ENCODE data around the gene TEX9. TPM values are rescaled to one million over a fixed set of nuclear protein-coding genes. Genes with fewer than 3 reads are reported as not detected.
"Not testable (repeated sequence)": the region's sequence is repeated elsewhere in the genome, so short reads cannot be mapped to it uniquely, and the experiment has no call there.

TEX9 gene
- total RNA-seq, 1 donor from 2014 or later: 12.2 TPM

DNA sequence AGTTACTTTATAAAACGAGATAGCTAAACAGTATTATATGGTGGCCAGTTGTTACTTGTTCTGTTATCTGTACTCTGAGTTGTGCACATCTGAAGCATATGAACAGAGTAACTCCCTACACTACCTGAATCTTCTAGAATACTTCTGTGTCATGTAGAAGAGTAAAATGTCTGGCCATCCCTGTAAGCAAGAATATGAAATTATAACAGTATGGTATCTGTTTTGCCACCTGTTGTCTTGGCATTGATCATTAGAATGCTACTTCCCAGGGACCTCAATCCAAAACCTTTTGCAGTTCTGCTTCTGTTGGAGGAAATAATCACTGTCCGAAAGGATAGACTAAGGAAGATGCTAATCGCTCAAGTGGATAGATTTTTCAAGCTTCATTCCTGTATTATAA is 1.9 kb downstream of the TEX9 start:
- DNase-seq: no peak

DNA sequence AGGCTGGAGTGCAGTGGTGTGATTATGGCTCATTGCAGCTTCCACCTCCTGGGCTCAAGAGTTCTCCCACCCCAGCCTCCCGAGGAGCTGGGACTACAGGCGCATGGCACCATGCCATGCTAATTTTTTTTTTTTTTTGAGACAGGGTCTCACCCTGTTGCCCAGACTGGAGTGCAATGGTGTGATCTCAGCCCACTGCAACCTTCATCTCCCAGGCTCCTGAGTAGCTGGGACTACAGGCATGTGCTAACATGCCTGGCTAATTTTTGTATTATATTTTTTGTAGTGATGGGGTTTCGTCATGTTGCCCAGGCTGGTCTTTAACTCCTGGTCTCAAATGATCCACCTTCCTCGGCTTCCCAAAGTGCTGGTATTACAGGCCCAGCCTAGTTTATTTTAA is 4.0 kb downstream of the TEX9 start:
- no peak for DNase-seq

DNA sequence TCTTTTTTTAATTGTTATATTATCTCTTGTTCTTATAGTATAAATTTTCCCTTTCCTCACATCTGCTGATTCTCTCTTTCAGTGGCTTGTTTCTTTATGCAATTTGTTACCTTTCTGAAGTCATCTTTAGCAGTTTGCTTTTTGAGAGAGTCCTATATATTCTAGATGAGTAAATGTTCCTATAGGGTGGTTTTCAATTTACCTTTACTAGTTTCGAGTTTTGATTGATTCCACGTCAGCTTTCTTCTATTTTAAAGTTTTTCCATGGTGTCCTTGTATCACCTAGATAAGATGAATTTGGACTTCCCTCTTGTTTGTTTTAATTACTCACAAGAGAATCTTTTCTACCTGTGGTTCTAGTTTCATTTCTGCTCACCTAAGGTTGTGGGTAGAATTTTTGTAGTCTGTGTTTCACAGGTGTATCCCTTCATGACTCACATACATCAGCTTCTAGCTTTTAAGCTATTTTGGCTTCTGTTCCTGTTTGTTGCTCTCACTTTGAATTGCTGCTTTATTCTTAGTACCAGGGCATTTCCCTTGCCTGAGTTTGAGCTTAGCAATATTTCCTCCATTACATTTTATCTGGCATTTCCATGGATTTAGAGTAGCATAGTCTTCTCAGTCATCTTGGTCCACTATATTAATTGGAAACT is 6.4 kb downstream of the TEX9 start:
- DNase-seq: no peak

DNA sequence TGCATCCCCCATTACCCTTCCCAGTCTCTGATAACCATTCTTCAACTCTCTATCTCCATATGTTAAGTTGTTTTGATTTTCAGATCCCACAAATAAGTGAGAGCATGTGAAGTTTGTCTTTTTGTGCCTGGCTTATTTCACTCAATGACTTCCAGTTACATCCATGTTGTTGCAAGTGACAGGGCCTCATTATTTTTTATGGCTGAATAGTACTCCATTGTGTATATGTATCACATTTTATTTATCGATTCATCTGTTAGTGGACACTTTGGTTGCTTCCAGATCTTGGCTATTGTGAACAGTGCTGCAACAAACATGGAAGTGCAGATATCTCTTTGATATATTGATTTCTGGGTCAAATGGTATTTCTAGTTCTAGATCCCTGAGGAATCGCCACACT is 9.5 kb downstream of the TEX9 start:
- DNase-seq: not testable (repeated sequence)

DNA sequence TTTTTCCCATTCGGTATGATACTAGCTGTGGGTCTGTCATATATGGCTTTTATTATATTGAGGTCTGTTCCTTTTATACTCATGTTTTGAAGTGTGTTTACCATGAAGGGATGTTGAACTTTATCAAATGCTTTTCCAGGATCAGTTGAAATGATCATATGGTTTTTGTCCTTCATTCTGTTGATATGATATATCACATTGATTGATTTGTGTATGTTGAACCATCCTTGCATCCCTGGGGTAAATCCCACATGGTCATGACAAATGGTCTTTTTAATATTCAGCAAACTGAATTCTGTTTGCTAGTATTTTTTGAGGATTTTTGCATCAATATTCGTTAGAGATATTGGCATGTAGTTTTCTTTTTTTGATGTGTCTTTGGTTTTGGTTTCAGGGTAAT is 12.6 kb downstream of the TEX9 start:
- not testable (repeated sequence) for DNase-seq

DNA sequence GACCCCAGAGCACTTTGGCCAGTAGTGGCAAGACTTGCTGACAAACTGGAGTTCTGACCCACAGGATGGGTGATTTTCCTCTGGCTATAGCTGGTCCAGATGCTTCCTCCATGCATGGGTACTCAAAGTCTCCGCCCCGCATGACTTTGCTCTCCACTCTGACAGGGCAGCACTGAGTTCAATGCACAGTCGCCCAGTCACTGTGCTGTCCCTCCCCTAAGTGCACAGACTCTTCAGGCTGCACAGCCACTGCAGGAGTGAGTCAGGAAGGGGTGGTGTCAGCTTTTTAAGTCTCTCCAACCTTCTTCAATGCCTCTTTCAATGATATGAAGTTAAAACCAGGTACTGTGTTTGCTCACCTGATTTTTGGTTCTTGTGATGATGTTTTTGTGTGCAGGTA is 17.8 kb downstream of the TEX9 start:
- no peak for DNase-seq

DNA sequence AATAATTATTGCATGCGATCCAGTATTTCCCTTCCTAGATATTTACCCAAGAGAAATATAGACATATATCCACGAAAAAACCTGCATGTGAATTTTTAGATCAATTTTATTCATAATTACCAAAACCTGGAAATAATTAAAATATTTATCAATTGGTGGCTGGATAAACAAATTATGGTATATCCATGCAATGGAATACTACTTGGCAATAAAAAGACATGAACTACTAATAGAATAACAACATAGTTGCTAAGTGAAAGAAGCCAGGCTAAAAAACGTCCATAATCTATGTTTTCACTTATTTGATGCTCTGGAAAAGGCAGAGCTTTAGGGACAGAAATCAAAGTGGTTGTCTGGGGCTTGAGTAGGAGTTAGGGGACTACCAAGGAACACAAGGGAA is 20.7 kb downstream of the TEX9 start:
- DNase-seq: no peak

DNA sequence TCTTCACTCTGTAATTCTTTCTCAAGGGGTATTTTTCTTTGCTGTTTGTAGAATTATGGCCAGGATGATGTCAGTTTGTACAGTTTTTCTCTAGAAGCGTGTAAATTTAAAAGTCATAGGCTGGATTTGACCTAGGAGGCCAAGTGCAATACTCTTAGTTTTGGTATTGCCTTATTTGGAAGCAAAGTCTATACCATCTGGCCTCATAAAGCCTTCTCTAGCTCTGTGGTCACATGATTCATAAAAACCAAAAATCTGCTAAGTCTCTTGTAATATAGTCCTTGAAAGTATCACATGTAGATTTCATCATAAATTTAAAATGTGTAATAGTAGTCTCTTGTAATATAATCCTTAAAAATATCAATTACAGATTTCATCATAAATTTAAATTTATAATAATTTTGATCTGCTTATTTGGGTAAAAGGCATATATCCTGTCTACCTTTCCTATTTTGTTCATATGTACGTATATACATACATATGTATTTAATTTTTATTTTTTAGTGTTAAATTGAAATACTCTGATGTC is 25.6 kb downstream of the TEX9 start:
- no peak for DNase-seq

DNA sequence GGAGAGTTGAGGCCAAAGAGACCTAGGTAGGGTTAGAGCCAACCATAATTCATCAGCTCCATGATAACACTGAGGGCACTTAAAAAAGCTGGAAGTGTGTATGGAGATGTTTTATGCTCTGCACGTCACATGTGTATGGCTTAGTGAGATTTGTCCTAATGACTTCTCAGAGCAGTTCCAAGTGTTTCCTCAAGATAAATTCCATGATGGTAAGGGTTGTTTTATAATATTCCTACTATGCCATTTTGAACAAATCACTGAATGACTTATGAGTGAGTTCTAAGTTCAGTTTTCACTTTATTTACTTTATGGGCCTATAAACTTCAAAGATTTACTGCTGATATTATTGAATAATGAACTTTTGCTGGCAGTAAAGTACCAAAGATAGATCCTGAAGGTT is 28.1 kb downstream of the TEX9 start:
- DNase-seq: no peak

DNA sequence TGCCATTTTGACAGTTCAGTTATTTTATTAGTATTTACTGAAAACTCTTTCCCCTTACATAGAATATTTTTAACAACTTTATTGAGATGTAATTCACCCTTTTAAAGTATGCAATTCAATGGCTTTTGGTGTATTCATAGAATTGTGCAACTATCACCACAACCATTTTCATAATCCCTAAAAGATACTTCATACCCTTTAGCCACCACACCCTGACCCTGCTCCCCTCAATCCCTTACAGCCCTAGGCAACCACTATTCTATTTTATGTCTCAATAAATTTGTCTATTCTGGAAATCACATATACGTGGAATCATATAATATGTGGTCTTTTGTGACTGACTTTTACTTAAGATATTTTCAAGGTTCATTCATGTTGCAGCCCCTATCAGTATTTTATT is 29.7 kb downstream of the TEX9 start:
- no peak for DNase-seq

DNA sequence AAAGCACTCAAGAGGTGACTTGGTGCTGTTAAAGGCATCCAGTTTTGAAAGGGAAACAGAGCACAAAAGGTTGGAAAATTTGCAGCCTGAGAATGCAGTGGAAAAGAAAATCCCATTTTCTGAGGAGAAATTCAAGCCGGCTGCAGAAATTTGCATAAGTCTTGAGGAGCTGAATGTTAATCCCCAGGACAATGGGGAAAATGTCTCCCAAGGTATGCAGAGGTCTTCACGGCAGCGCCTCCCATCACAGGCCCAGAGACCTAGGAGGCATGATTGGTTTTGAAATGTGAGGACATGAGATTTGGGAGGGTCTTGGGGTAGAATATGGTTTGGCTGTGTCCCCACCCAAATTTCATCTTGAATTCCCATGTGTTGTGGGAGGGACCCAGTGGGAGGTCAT is 32.1 kb downstream of the TEX9 start:
- not testable (repeated sequence) for DNase-seq

DNA sequence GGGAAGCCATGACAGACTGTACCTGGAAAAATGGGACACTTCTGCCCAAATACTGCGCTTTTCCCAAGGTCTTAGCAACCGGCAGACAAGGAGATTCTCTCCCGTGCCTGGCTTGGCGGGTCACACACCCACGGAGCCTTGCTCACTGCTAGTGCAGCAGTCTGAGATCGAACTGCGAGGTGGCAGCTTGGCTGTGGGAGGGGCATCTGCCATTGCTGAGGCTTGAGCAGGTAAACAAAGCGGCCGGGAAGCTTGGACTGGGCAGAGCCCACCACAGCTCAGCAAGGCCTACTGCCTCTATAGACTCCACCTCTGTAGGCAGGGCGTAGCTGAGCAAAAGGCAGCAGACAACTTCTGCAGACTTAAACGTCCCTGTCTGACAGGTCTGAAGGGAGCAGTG is 34.0 kb downstream of the TEX9 start:
- DNase-seq: not testable (repeated sequence)

DNA sequence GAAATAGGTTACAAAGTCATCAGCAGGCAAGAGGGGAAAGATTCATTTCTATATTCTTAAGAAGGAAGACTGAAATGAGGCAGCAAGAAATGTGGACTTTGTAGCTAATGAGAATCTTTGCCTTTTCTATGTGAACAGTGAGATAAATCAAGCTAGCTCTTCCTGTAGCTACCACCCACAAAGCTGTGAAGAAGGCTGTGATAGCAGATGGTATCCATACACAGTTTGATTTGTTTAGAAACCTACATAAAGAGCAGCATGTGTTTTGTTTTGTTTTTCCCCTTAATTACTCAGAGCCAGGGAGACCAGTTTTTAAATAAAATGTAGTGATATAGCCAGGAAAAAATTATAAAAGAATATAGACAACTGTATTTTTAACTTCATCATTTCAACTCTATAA is 45.5 kb downstream of the TEX9 start:
- DNase-seq: peak; percentile 10

DNA sequence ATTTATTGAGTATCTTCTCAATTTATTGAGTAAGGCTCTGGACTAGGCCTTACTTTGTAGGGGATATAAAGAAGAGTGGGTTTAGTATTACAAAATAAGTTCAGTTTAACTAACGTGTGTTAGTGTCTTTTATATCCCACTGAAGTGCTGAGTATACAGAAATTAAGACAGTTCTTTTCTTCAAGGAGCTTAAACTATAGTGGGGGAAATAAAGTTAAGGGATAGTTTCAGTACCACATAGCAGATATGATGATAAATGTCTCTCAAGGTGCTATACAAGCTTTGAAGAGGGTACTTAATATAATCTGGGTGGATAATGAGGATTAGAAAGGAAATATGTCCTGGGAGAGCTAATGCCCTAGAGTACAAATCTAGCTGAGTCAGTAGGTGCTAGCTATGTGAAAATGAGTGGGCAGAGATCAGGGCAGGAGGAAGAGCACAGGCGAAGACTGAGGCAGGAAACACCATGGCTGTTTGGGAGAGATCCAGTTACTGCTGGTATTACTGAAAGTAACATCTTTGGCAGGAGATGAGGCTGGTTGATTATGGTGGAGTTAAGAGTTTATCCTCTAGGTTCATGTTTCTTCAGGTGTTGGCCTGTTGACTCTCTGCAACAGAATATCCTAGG is 46.0 kb downstream of the TEX9 start:
- DNase-seq: no peak

DNA sequence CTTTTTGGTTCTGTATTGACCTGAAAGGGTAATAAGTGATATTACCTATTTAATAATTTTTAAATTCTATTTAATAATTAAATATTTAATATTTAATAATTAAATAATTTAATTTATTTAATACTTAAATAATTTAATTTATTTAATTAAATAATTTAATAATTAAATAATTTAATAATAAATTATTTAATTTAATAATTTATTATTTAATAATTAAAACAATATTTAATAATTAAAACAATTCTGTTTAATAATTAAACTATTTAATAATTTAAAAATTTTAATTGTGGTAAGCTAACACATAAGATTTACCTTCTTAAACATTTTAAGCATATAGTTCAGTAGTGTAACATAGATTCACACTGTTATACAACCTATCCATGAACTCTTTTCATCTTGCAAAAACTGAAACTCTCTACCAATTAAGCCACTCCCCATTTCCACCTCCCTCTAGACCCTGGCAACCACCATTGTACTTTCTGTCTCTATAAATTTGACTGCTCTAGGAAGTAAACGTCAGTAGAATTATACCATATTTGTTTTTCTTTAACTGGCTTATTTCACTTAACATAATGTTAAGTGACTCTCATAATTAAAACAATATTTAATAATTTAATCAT is 48.0 kb downstream of the TEX9 start:
- not testable (repeated sequence) for DNase-seq

DNA sequence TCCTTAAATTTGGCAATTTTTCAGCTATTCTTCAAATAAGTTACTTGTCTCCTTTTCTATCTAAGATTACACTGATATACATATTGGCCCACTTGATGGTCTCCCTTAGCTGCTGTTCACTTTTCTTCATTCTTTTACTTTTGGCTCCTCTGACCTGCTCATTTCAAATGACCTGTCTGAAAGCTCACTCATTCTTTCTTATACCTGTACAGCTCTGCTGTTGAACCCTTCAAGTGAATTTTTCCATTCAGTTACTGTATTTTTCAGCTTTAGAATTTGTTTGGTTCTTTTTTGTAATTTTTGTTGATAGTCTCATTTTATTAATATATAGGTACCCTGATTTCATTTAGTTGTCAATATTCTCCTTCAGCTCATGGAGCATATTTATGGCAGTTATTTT is 60.0 kb downstream of the TEX9 start:
- DNase-seq: no peak

DNA sequence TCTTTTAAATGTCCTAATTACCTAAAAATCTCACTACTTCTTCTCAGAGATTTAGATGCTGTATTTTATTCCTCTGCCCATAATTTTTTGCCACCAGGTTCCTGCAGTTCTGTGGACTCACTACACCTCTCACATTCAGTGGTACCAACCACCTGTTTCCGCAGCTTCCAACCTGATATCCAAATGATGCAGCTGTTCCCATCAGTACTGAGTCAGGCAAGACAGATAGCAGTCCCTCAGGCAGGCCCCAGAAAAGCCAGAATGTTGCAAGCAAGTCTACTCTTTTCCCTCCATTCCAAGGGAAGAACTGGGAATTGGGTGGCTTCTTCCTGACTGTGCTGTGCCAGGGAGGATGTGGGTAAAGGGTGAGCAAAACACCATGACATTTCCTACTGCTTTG is 60.8 kb downstream of the TEX9 start:
- DNase-seq: no peak

DNA sequence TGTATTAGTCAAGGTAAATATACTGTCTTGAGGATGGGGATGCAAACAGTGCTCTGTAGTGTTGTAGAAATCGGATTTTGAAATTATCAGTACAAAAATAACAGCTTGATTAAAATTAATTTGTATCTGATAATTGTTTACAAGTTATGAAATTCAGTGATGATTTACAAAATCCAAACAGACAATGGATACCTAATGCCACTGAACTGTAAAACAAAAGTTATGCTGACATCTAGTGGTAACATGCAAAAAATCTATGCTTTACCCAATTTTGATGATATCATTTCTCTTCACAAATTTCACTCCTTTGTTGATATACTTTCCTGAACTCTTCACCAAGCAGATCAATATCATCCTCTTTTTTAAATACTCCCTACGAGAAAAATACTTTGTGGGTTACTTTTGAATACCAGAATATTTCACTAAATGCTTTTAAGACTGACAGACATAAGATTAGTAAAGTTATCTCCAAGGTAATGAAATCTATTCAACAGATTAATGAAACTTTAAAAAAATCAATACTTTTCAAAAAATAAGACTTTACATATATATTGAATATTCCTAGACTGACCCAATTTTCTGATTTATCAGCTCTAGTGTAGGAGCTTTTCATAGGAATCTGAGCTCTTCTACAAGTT is 63.7 kb downstream of the TEX9 start:
- peak; percentile 15 for DNase-seq

DNA sequence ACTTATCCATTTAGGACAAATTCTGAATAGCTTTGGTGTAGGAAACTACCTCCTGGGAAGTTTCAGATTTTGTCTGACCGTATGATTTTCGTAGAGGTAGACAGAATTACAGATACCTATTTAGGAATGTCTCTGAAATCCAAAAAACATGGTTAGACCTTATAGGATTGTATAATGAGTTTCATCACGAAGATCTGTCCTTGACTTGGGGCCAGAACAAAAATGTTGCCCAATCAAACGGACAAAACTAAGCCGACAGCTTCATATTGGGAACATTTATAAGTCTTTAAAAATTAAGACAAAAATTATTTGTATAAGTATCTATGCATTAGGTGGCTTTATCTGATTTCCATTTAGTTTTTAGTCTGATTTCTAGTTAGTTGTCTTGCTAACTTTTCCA is 67.1 kb downstream of the TEX9 start:
- no peak for DNase-seq

DNA sequence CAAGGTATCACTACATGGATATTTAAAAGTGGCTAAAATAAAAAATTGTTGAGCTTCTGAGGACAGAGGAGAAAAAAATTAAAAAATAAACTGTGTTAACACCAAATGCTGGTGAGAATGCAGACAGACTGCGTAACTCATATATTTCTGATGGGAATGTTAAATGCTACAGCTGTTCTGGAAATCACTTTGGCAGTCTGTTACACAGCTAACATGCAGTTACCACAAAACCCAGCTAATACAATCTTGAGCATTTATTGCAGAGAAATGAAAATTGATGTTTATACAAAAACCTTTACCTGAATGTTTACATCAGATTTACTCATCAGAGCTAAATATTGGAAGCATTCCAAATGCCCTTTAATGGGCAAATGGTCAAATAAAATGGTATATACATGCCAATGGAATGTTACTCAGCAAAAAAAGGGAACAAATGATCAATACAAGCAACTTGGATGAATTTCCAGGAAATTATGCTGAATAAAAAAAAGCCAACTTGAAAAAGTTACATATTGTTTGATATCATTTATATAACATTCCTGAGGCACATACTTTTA is 75.1 kb downstream of the TEX9 start:
- DNase-seq: no peak

DNA sequence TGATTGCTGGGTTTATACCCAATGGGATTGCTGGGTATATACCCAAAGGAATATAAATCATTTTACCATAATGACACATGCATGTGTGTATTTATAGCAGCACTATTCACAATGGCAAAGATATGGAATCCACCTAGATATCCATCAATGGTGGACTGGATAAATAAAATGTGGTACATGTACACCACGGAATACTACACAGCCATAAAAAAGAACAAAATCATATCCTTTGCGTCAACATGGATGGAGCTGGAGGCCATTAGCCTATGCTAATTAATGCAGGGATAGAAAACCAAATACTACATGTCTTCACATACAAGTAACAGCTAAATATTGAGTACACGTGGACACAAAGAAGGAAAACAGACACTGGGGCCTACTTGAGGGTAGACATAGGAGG is 77.1 kb downstream of the TEX9 start:
- no peak for DNase-seq

DNA sequence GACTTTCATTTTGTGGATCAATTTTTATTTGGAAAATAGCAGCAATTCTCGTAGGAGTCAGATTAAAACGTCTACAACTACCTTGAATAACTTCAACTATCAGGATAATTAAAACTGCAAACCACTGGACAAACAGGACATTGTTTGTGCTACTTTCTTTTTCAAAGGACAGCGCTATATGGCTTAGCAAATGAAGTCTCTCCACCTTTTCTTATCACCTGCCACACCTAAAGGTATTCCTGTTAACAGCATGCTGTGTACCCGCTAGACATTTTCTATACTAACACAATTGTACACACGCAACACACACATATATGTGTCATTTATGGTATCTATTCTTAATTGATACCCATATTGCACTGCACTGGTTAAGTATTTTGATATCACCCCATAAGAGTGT is 80.5 kb downstream of the TEX9 start:
- DNase-seq: no peak

DNA sequence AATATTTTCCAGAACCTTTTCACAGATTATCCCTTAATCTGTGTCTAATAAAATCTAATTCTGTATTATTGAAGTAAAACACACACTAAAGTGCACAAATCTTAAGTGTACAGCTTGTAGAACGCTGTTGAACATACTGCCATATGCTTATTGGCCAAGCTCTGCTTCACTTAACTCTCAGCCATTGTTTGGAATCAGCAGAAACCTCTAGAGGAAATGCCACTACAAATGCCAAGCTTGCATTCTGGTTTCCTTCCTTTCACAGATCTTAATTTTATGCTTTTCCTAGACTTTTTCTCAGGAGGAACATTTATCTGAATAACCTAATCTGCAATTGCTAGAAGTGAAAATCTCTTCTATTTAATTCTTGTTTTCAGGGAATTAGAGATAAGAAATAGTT is 89.6 kb downstream of the TEX9 start:
- no peak for DNase-seq

All from skin of body (tissue), 2 donors.